Femur (tissue), 1 donor: ENCODE measurements around the gene PPP2R2C.

Experiments
- DNase-seq: peaks from one replicate; pipeline ENCODE4 v3.0.0-alpha.2; 2017

PPP2R2C gene

DNA sequence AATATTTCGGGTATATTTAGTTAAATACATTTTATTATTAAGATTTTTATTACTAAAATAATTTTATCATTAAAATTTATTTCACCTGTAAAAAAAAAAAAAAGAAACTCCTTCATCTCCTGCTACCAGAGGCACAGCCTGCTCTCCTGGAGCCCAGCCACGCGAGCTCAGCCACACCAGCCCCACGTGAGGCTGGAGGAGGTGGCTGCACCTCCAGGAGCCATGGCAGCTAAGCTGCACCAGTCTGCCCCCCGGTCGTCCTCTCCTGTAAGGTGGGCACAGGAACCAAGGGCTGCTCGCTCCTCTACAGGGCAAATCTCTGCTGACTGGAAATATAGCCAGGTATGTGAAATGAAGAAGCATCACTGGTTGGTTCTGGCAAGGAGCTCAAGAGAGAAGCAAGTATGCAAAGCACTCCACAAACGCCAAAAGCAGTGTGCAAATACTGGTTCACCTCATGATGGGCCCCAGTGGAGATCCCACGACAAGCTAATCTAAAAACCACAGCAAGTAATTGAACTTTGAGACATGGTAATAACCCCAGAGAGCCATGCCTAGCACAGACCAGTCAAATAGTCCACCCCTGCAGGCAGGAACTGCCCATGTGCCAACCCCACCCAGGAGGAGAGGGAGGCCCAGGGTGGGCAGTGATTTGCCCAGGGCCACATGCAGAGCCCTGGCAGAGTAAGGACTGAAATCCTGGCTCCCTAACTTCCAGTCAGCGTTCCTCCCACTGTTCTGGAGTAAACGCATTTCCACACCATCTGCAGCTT is 112.7 kb downstream of the PPP2R2C start:
- no peak for DNase-seq

DNA sequence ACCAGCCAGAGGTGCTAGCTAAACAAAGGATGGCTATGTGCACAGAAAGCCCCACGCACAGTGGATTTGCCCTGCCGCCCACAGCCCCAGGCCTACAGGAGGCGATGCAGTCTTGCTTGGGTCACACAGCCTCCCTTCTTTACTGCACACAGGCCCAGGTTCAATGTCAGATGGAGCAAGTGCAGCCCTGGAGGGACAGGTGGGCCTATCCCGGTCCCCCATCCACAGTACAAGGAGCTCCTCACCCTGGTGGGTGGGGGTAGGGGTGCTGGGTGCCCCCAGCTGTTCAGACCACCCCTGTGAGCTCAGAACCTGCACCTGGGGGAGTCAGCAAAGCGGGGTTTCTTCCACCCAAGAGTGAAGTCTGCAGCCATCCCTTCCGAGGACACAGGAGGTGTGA is 114.9 kb downstream of the PPP2R2C start:
- DNase-seq: no peak

DNA sequence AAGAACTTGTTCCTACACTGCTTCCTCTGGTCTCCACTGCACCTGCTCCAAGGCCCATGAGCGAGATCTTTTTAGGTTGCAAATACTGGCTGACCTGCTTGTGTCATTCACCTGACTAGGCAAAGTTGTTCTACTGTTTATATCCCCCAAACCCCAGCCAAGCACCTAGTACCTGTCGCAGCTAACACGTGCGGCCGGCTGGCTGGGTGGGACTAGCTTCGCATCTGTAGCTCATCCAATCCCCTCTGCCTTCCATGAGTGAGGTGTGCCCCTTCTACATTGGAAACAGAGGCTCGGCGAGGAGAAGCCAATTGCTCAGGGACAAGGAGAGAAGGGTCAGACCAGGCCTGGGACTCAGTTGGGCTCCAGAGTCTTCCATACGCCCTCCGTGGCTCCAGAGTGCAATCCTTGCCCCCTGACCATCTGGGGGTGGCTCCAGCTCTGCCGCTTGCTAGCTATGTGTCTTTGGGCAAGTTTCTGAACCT is 116.3 kb downstream of the PPP2R2C start:
- DNase-seq: no peak

DNA sequence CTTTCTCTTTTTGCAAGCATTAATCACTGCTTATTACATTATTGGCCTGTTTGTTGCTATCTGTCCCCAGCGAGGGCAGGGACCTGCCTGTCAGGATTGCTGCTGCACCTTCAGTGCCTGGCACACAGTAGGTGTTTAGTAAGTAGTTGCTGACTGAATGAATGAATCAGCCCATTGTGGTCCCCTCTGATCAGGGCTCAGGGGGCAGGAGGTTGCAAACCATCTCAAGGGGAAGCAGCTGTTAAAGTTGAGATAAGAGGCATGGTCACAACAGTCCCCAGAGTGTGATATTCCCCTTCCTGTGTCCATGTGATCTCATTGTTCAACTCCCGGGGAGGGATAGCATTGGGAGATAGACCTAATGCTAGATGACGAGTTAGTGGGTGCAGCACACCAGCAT is 117.4 kb downstream of the PPP2R2C start:
- DNase-seq: no peak

DNA sequence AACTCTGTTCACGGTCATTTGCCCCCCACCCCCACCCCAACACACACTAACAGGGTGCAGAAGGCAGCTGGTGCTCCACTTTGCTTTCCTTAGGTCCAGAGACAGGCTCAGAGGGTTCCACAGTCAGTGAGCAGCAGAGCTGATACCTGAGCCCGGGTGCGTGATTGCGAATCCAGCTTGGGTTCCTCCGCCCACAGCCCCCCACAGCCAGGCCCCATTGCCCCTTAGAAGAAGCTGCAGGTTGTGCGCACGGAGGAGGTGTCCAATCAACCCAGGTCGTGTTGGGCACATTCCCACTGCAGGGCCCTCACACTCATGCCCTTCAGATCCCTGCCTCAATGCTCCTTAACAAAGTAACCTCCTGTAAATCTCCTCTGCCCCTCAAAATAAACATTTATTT is 117.8 kb downstream of the PPP2R2C start:
- DNase-seq: no peak

DNA sequence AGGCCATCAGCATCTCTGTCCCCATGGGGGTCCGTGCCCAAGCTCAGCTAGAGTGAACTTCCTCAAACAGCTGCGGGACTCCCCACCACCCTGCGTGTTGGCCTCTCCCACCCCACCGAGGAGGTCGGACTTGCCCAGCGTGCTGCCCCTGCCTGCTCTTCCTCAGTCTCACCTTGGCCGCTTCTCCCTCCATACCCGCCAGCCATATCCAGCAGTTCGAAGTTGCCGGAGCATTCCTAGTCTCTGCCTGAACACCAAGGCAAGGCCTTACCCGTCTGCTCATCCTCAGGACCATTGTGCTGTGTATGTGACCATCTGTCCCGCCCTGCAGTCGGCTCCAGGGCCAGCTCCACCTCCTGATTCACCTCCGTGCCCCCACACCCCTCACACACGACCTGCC is 118.3 kb downstream of the PPP2R2C start:
- no peak for DNase-seq

DNA sequence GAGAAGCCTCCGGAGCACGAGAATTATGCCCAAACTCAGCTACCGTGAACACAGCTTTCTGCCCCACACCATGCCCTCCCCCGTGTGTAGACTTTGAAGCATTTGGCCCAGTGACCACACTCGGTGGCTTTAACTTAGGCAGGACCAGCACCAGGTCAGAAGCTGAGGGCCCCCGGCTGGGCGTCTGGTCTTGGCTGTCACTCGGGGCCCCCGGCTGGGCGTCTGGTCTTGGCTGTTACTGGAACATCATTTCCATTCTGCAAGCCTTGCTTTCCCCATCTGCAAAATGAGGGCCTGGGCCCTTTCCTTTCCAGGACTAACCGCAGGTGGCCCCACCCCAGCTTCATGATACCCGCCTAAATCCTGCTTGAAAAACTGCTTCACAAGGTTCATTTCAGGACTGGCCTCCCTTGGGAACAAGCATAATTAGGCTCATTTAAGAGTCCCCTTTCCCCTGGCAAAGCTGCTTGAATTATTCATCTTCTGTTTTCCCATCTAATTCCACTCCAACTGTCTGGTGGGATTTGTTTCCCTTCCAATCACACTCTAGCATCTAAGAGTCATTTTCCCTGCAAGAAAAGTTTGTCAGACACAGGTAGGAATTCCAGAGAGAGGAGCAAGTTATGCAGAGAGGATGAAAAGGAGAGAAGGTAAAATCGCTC is 120.3 kb downstream of the PPP2R2C start:
- DNase-seq: no peak

DNA sequence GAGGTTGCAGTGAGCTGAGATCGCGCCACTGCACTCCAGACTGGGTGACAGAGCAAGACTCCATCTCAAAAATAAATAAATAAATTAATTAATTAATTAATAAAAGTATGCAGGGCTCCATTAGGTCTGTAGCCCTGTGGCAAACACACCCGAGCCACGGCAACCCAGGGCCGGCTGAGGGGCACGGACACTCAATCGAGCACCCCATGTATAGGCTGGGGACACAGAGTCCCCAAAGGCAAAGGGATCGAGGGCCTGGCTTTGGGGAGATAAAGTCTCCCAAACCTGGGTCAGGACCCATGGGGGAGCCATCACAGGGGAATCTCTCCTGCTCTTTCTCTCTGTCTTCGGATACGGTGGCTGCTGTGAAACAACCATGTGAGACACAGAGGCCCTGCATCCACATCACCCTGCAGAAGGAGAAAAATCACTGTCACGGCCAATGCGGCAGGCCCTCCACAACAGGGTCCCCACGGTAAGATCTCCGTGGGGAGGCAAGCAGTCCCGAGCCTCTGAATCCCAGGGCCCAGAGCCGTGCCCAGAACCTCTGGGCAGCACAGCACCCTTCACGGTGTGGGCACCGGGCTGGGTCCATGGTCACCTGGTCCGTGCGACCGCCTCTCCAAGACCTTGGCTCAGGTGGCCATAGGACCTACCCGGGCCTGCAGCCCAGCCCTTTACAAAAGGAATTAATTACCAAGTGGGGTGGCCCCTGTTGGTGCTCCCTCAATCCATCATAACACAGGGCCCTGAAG is 121.0 kb downstream of the PPP2R2C start:
- DNase-seq: no peak

DNA sequence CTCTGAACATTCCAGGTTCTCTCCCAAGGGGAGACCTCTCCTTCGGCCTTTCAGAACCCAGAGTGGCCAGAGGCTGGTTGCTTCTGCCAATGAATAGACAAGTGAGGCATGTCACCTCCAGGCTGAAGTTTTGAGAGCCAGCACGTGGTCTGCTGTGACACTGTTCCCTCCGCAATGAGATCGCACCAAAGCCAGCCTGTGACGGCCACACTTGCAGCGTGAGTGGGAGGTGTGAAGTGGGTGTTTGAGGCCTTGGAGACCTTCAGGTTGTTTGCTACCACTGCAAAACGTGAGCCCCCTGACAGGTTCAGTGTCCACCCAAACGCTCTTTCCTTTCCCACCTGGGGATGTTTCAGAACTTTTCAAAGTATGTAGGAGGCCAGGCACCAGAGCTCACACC is 121.8 kb downstream of the PPP2R2C start:
- no peak for DNase-seq

DNA sequence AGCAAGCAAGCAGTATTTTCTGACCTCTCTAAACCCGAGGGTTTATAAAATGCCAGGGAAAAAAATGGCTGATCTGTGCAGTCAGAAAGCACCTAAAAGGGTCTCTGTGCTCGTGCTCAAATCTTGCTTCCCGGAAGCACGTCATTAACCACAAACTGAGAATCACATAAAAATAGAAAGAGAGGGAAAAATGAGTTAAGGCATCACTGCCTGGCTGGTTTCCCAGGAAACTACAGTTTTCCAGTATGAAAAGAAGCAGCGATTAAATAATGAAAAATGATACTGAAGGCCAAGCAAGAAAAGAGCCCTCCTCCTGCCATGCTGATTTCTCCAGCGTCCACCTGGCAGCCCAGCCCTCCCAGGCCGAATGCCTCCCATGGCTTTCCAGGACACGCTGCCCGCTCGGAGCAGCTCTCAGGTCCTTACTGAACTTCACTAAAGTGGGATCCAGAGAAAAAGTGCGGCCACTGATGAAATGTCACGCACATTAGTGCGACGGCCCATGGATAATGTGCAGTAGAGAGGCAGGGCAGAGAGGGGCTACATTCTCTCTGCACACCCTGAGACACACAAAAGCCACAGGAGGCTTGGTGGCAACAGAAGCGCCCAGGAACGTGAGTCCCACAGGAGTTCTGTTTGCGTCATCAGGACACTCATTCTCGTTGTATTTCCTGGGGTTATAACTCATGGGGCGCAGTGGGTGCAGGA is 122.4 kb downstream of the PPP2R2C start:
- DNase-seq: peak; percentile 38

DNA sequence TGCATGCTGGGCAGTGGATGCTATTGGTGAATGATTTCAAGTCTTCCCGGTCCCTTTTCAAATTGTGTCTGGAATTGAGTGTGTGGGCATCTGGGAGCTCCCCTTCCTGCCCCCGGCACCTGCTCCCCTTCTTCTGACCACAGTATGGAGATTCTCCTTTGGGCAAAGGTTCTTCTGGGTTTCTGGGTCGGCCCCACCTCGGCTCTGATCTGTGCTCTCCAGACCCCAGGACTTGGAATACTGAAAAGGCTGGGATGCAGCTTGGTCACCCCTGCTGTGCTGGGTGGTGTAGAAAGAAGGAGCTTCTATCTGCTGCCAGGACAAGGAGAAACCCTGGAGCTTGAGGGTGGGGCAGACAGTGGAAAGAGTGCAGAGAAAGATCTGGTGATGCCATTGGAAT is 124.0 kb downstream of the PPP2R2C start:
- no peak for DNase-seq

DNA sequence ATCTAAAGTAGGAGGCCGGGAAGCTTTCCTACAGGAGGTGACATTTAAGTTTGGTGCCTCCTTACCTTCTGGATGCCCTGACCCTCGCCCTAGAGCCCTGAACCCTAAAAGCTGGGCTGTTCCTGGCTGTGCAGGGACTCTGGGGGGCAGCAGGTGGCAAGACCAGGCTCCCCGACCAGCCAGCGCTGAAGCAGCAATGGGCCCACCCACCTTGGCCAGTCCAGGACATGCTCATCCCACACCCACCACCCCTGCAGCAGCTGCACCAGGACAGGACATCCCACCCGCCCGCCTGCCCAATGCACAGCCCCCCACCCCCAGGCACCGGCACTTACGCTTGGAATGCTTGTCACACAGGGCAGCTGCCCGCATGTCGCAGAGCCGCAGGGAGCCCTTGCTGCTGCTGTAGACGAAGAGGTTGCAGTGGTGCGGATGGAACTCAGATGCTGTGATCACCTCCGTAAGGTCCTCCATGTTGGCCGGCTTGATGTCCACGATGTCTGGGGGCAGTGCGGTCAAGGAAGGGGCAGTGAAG is 124.8 kb downstream of the PPP2R2C start:
- DNase-seq: no peak

DNA sequence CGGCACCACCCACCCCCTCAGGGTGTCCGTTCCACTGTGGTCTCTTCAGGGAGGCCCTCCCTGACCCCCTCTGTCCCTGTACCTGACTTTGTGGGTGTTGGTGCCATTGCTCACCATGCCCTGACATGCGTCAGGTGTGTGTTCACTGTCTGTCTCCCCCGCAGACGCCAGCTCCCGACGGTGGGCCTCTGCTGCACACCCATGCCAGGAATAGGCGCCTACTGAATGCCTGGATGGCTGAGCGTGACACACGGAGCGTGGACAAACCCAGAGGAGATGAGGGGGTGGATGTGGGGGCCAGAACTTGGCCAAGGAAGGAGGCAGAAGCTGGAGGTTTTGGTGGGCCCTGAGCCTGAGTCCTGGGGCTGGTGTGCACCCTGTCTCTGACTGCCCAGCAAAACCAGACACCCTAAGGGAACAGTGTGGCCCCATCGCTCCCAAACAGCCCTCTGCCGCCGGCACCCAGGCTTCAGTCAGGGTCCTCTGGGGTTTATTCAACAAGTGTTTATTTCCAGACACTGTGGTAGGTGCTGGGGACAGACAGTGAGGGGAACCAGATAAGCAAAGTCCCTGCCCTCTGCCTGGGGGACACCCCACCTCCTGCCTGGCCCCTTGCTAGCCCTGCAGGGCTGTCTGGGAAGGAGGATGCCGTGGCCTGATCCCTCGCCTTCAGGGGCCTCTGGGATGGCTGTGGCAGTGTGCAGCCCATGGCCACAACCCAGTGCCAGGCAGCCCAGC is 125.9 kb downstream of the PPP2R2C start:
- no peak for DNase-seq

DNA sequence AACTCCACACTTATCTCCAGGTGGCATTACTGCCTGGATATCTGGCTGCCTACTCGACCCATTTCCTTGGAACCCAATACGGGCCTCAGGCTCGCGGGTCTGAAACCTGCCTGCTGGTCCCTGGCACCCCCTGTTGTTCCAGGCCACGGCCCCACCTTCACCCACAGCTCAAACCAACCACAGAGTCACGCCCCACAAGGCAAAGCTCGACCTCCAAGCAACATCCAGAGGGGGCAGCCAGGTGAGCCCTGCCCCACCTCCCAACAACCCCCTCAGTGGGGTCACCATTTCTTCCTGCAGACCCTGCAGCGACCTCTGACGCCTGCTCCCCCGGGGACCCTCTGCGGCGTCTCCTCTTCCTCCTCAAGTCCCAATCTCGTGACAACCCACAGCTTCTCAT is 126.5 kb downstream of the PPP2R2C start:
- no peak for DNase-seq

DNA sequence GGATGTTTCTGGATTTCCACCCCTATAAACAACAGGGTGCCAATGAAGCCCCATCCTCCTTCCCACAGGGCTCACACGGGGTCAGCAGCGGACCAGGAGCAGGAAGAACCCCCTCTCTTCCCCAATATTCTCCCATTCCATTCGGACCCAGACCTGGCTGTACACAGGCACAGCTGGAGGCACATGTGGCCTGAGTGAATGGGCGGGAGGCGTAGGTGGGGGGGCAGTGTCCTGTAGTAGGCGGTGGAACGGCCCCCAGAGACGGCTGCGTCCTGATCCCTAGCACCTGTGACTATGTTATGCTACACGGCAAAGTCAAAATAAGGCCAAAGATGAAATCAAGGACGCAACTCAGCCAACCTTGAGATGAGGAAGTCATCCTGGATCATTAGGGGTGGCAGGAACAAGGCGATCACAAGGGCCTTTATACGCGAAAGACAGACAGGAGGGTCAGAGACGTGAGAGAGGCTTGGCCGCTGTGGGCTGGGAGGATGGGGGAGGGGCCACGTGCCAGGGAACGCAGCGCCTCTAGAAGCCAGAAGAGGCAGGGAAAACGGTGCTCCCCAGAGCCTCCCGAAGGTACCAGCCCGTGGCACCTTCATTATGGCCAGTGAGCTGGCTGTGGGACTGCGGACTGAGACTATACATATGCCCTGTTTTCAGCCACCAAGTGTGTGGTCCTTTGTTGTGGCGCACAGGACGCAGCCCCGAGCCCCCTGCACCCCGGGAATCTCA is 127.2 kb downstream of the PPP2R2C start:
- DNase-seq: no peak

DNA sequence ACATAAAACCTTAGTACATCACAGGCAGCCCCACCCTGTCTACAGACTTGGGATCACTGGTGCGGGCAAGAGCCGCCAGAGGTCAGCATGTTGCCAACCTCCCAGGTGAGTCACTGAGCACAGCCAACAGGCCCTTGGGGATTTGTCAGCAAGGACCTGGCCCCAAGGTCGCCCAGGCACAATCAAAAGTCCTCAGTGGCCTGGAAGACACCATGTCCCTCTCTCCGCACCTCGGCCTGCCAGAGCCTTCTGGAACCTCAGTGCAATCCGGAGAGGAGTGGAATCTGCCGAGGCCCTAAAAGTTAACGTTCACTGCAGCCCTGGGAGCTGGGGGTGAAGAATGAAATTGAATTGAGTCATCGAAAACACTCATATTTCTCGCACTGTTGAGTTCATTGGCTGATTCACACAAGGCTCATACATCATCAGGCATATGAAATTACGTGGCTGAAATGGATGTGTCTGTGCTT is 128.4 kb downstream of the PPP2R2C start:
- no peak for DNase-seq

DNA sequence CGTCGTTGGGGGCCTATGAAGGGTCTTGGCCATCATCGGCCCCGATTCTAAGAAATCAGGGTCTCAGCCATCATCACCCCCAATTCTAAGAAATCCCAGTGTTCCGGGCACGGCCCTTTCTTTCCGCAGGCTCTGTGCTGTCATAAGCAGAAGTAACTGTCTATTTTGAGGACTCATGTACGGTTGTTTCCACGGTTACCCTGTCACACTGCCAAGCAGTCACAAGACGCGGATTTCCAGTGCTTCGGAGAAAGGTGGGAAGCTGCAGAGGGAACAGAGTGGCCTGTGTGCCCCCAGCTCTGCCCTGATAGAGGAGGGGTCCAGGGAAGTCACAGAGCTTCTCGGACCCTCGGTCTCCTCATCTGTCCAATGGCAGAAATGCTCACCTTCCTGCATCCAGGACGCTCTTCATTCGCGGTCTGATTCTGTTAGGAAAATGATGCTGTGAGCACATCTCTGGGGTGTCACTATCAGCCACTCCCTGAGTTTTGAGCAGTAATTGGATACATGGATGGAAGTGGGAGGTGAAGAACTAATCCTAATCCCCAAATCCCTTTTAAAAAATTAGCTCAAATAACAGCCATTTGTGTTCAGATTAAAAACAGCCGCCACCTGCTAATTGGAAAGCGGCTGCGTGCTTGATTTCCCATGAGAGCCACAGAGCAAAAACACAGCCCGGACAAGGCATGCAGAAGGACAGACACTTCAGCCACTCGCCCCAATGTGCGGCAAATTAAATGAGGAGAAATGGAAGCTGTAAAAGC is 129.7 kb downstream of the PPP2R2C start:
- peak; percentile 56 for DNase-seq

DNA sequence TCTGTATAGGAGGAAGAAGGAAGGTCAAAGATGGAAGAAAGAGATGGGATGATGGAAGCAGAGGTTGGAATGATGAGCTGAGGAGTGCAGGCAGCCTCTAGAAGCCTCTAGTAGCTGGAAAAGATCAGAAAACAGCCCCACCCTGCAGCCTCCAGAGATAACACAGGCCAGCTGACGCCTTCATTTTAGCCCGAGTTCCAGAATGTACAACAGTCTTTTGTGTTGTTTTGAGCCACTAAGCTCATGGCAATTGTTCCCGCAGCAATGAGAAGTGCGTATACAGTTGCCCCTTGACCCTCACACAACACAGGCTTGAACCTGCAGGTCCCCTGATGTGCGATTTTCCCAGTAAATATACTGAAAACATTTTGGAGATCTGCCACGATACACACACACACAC is 130.7 kb downstream of the PPP2R2C start:
- DNase-seq: no peak

DNA sequence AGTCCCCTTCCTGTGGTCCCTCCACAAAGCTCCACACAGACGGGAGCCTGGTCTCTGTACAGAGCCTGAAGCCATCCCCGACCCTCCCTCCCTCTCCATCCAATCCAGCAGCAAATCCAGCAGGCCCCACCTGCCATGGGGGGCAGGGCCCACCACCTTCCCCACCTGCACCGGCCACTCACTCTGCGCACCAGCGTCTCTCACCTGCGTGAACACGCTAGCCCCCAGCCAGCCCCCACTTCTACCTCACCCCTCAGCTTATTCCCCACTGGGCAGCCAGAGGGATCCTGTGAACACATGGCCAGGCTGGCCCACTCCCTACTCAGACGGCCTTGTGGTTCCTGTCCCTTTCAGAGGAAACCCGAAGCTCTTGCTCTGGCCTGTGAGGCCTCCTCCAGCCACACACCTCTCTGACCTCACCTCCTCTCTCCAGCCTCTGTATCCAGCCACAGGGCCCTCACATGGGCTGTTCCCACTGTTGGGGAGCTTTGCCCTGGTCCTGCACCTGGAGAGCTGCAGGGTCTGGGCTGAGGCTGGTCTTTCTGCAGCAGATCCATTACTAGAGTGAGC is 131.9 kb downstream of the PPP2R2C start:
- no peak for DNase-seq

DNA sequence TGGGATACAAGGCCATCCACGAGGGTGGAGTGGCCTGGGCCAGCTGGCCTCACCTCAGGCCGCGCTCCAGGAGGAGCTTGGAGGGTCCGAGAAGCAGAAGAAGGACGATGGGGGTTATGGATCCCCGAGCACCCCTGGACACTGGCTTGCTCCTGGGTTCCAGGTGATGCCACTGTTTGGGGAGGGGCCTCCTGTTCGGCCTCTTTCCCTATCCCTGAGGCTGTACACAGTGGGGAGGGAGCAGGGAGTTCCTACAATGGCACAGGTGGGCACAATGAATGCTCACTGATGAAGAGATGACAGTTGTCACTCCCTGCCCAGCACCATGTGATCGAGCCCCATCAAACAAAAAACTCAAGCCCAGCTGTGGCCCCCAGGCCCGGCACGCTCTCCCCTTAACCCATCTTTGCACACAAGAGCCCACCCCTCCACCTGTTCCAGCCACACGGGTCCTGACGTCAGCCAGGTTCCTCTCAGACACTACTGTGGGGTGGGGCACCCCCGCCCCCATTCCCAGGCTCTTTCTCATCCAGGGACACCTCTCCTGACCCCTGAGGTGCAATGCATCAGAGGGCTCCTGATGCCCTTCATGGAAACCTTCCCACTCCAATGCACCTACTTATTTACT is 132.5 kb downstream of the PPP2R2C start:
- DNase-seq: no peak
